PC-3 (cell line): ENCODE measurements around the gene CD3G. TPM values are rescaled to one million over a fixed set of nuclear protein-coding genes. Genes with fewer than 3 reads are reported as not detected.

Source experiments
- ATAC-seq: fragments of 200-7000 bp; cut with Tn5 transposase; 2 replicates; pipeline ENCODE4 v1.9.1; 2020; ENCODE audit warnings: mild to moderate bottlenecking, moderate library complexity
- BruUV-seq: library from RNA; stranded (reverse); fragments of 400-500 nt; replicated peaks from 2 replicates; lab custom pipeline; 2021; lab: Mats Ljungman, UMichigan
- CTCF ChIA-PET: fragments of 300-600 bp; sonication (Branson Sonifier 250); formaldehyde crosslinking; loops from one replicate; lab custom pipeline; 2022; ENCODE audit warnings: antibody characterized with exemption; lab: Charles Lee
- POLR2A ChIA-PET: fragments of 300-600 bp; sonication (Branson Sonifier 250); formaldehyde crosslinking; loops from one replicate; lab custom pipeline; 2022; ENCODE audit warnings: antibody characterized with exemption; ENCODE audit not compliant: unreplicated experiment; lab: Charles Lee
- DNase-seq: peaks from one replicate; pipeline ENCODE4 v3.0.0-alpha.2; 2015
- H2AFZ ChIP-seq: fragments of 300-600 bp; sonication (generic); 2 replicates; pipeline ENCODE4 v1.6.0; 2016; ENCODE audit warnings: antibody characterized with exemption, low read length
- H3F3A ChIP-seq: fragments of 300-600 bp; sonication (generic); one replicate; pipeline ENCODE4 v1.6.0; 2017; ENCODE audit warnings: antibody characterized with exemption, low read length, control low read depth, mild to moderate bottlenecking; ENCODE audit not compliant: unreplicated experiment
- H3K27ac ChIP-seq: fragments of 300-600 bp; sonication (generic); 2 replicates; pipeline ENCODE4 v1.5.1; 2016; ENCODE audit warnings: mild to moderate bottlenecking, low read length
- H3K27me3 ChIP-seq: fragments of 300-600 bp; sonication (generic); 2 replicates; pipeline ENCODE4 v1.6.1; 2016; ENCODE audit warnings: low read length, mixed read lengths
- H3K36me3 ChIP-seq: fragments of 300-600 bp; sonication (generic); 2 replicates; pipeline ENCODE4 v1.6.1; 2016; ENCODE audit warnings: low read depth, mixed run types, low read length, mixed read lengths
- H3K4me1 ChIP-seq: fragments of 300-600 bp; sonication (generic); 2 replicates; pipeline ENCODE4 v1.5.1; 2016; ENCODE audit warnings: low read length; ENCODE audit not compliant: insufficient read depth
- H3K4me2 ChIP-seq: fragments of 300-600 bp; sonication (generic); 2 replicates; pipeline ENCODE4 v1.6.0; 2016; ENCODE audit warnings: low read length
- H3K4me3 ChIP-seq: fragments of 300-600 bp; sonication (generic); 2 replicates; pipeline ENCODE4 v1.5.1; 2016; ENCODE audit warnings: mild to moderate bottlenecking, low read length, mixed read lengths
- H3K79me2 ChIP-seq: fragments of 300-600 bp; sonication (generic); 2 replicates; pipeline ENCODE4 v1.6.1; 2017; ENCODE audit warnings: low read length, mixed read lengths
- H3K9ac ChIP-seq: fragments of 300-600 bp; sonication (generic); 2 replicates; pipeline ENCODE4 v1.6.0; 2016; ENCODE audit warnings: mild to moderate bottlenecking, low read length
- H3K9me2 ChIP-seq: fragments of 300-600 bp; sonication (generic); replicated peaks from 2 replicates; pipeline ENCODE4 v1.6.1; 2016; ENCODE audit warnings: mixed run types, low read length, mixed read lengths
- H3K9me3 ChIP-seq: fragments of 300-600 bp; sonication (generic); 2 replicates; pipeline ENCODE4 v1.6.1; 2016; ENCODE audit warnings: low read length, mixed read lengths
- H4K20me1 ChIP-seq: fragments of 300-600 bp; sonication (generic); 2 replicates; pipeline ENCODE4 v1.6.1; 2016; ENCODE audit warnings: low read length, mixed read lengths
- EZH2 ChIP-seq: fragments of 300-600 bp; sonication (generic); IDR thresholded peaks from one replicate; pipeline ENCODE4 v1.6.1; 2017; ENCODE audit warnings: antibody characterized with exemption, mild to moderate bottlenecking, low read length; ENCODE audit not compliant: unreplicated experiment
- intact Hi-C: fragments of 100-400 bp; cut with micrococcal nuclease; formaldehyde crosslinking; loops from 2 replicates; pipeline ENCODE4 v1.9.0; 2023
- total RNA-seq: library from RNA; depleted of rRNA; stranded (reverse); fragments of >200 nt; gene quantifications from 2 replicates; pipeline ENCODE4 v1.2.3, GENCODE V29; 2014
- TF ChIP-seq, protein P1 (sequence below): fragments of 300-600 bp; sonication (generic); conservative IDR thresholded peaks from 2 replicates; pipeline ENCODE4 v1.5.1; 2017; ENCODE audit warnings: antibody characterized with exemption, low read depth, mild to moderate bottlenecking, low read length

Gene CD3G
- total RNA-seq, 1 experiment from 2014 or later: not detected

- Histone ChIP-seq H3K9ac (no peak overlapping the region), H3K4me1 (peaks cover 14% of the 10 kb centered on the region; the same call in 1 of the 2 replicates), H2AFZ (no peak overlapping the region), H3K27me3 (no peaks in the 10 kb centered on the region), H3K9me3 (no peaks in the 10 kb centered on the region), H4K20me1 (peaks cover 8% of the 10 kb centered on the region; the same call in 1 of the 2 replicates), H3K79me2 (peaks cover 31% of the 10 kb centered on the region), H3K36me3 (peaks cover 21% of the 10 kb centered on the region; the same call in 1 of the 2 replicates), H3F3A (peaks cover 3% of the 10 kb centered on the region), H3K4me3 (no peak overlapping the region), H3K27ac (no peak overlapping the region), H3K9me2 (no peaks in the 10 kb centered on the region), H3K4me2 (no peak overlapping the region)
- ChIA-PET POLR2A (no interaction called here), CTCF (no interaction called here)
- TF ChIP-seq, protein P1, sequence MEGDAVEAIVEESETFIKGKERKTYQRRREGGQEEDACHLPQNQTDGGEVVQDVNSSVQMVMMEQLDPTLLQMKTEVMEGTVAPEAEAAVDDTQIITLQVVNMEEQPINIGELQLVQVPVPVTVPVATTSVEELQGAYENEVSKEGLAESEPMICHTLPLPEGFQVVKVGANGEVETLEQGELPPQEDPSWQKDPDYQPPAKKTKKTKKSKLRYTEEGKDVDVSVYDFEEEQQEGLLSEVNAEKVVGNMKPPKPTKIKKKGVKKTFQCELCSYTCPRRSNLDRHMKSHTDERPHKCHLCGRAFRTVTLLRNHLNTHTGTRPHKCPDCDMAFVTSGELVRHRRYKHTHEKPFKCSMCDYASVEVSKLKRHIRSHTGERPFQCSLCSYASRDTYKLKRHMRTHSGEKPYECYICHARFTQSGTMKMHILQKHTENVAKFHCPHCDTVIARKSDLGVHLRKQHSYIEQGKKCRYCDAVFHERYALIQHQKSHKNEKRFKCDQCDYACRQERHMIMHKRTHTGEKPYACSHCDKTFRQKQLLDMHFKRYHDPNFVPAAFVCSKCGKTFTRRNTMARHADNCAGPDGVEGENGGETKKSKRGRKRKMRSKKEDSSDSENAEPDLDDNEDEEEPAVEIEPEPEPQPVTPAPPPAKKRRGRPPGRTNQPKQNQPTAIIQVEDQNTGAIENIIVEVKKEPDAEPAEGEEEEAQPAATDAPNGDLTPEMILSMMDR: no peak
- ATAC-seq (no peak), DNase-seq (no peak)
- BruUV-seq: no TSS peak
- intact Hi-C loops: no loop called here
Measured at GRCh38 chr11:118398791-118399559, 54.8 kb downstream of the CD3G start.

DNA sequence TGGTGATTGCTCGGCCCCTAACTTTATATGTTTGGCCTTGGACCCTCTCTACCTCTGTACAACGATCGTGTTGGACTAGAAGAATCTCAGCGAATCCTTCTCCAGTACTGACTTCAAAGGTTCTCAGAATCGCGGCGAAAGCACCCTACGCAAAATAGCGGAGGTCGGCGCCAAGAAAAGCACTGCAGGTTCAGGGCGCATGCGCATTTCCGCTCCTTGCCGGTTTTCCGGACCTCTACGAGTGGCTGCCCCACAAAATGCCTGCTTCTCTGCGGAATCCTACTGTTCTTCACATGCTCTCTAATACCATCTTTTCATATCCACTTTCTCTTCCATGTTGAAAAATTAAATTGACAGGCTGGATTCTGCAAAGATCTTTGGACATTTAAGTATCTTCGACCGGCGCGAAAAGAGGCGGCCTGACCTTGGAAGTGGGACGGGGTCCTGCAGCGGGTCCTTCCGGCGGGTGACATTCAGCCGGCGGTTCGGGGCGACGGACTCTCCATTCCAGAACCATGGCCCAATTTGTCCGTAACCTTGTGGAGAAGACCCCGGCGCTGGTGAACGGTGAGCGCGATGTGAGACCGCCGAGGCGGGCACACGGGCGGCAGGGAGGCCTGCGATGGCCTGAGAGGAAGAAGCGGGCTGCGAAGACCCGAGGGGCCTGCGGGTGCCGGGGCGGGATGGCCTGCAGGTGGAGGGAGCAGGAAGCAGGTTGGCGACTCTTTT, 57.2 kb downstream of the CD3G start, which contains the start of gene ATP5MG:
ATP5MG (plus strand) TSS at position 456 of the 729 bp plus-strand sequence; CDS start at position 516, 60 bp downstream.
- no TSS peak for BruUV-seq
- peaks cover 14% of the 10 kb centered on the region; the same call in 1 of the 2 replicates for H3K4me1 ChIP-seq
- H3F3A ChIP-seq: peaks cover 3% of the 10 kb centered on the region
- H4K20me1 ChIP-seq: peaks cover 27% of the 10 kb centered on the region
- H3K4me2 ChIP-seq: peak within 1 kb of the TSS; percentile 82
- ATAC-seq (peak; percentile 79), DNase-seq (peak; percentile 95)
- H3K9me3 ChIP-seq: no peaks in the 10 kb centered on the region
- peak within 1 kb of the TSS; percentile 90 for H2AFZ ChIP-seq
- H3K9me2 ChIP-seq: no peaks in the 10 kb centered on the region
- H3K27me3 ChIP-seq: no peaks in the 10 kb centered on the region
- intact Hi-C loops: loop anchor here (1.0 to 10.0 kb wide), 3 partner anchors 37 to 163 kb away; partner anchors contain the start of gene IFT46
- peak within 1 kb of the TSS; percentile 90 for H3K4me3 ChIP-seq
- H3K27ac ChIP-seq: peak within 1 kb of the TSS; percentile 77
- TF ChIP-seq, protein P1: 0 out of 2 replicates have a peak, but pooled peaks have one; percentile 19
- TF ChIP-seq EZH2: no peak
- ChIA-PET POLR2A (interaction anchor here (0.5 kb wide), 1 partner anchor 34 kb away, joined by 11 read pairs; no protein-coding TSS in a partner anchor), CTCF (no interaction called here)
- H3K79me2 ChIP-seq: peaks cover 55% of the 10 kb centered on the region
- peak within 1 kb of the TSS; percentile 92 for H3K9ac ChIP-seq
- H3K36me3 ChIP-seq: peaks cover 29% of the 10 kb centered on the region
